SK-MEL-5 (cell line): ENCODE data around the gene CBX8. TPM values are rescaled to one million over a fixed set of nuclear protein-coding genes. Genes with fewer than 3 reads are reported as not detected.

Experiments
- DNase-seq: peaks from one replicate; pipeline ENCODE4 v3.0.0-alpha.2; 2016; ENCODE audit warnings: low read depth, low spot score
- in situ Hi-C: cut with HindIII; loops from 2 replicates; pipeline ENCODE4 v1.10.0; 2016; ENCODE audit warnings: low sequenced_read_pairs, high pct_unique_total_duplicates, low pct_unique_long_range_greater_than_20kb
- total RNA-seq: library from RNA; depleted of rRNA; stranded (reverse); fragments of >200 nt; shearing (Covaris generic); gene quantifications from 2 replicates; pipeline ENCODE4 v1.2.3, GENCODE V29; 2014

The CBX8 gene
- total RNA-seq, 1 experiment from 2014 or later = 34.4 TPM

DNA sequence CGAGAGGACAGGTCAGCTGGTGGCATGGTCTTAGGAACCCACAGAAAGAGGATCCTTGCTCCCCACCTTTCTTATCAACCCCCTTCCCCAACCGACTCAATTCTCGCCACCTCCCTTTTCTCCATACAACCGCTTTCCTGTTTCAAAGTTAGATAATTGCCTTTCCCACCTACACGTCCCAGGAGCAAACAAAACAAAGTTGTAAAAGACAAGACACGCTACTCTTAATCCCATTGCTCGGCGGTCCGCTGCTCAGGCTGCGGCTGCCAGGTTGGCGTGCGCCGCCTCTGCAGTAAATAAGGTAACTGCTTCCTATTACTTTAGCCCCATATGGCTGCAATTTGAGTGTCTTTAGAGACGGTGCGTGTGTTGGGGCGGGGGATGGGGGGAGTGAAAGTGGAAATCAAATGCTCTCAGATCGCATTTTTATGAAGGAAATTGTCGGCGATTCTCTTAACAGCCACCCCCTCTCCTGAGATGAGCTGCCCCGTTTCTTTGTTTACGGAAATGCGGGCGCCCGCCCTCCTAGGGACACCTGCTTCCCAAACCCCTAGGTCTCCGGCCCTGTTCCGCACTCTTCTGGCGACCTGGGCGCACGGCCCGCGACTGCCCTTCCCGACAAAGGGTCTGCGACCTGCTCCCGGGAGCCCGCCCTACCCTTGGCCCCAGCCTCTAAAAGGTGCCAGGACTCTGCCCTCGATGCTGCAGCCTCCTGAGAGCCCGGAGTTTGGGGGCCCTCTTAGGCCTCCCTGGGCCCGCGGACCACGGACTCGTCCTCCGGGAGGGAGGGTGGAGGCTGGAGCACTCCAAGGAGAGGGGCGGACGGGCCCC is 3.7 kb upstream of the CBX8 start:
- in situ Hi-C loops = no loop called here

DNA sequence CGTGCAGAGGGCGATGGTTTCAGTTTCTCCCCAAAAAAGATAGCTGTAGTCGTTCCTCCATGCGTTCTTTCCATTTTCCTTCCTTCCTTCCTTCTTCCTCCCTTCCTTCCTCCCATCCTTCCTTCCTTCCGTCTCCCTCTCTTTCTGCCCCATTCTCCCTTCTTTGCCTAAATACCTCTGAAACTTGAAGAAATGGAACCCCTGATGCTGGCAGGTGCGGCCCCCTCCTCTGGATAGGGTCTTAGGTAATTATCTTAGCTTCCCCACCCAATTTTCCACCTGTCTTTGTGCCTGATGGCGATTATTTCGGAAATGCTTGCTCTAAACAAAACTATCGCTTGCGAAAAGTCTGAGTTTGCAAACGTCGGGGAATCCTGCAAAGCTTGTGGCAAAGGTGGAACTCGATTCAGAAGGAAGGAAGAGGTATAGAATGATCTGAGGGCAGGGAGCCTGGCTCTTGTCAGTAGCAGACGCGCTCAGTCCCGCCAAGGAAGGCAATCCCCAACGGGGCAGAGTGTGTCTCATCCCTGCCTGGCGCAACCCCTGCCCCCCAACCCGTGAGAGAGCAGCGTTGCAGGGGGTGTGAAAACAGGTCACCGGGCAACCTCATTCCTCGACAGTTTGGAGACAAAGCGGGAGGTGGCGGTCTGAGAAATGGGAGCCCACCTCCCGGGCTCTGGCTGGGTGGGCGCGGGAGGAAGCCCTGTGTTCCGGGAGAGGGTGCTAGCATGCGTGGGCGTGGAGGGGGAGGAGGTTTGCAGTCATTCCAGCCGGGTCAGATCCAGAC is 2.9 kb upstream of the CBX8 start:
- in situ Hi-C loops = loop anchor here (25.0 kb wide), 1 partner anchor 188 kb away; no protein-coding TSS in a partner anchor
- DNase-seq = no peak

More for the DNA sequence above, 3.7 kb upstream of the CBX8 start:
- DNase-seq = no peak

DNA sequence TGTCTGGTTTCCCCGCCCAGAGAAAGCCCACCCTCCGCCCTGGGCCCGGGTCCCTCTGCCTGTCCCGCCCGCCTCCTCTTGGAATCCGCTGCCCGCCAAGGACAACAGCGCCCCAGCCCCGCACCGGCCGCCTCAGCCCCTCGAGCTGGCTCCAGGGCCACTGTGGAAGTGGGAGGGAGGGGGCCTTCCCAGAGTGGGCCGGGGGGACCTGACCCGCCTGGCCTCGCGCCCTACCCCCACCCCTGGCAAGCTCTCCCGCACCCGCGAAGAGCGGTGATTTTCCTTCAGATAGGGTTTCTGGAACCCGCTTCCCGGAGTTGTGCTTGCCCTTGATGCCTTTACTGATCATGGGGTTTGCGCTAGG is 2.3 kb upstream of the CBX8 start:
- DNase-seq = no peak
- in situ Hi-C loops = loop anchor here (25.0 kb wide), 1 partner anchor 188 kb away; no protein-coding TSS in a partner anchor

DNA sequence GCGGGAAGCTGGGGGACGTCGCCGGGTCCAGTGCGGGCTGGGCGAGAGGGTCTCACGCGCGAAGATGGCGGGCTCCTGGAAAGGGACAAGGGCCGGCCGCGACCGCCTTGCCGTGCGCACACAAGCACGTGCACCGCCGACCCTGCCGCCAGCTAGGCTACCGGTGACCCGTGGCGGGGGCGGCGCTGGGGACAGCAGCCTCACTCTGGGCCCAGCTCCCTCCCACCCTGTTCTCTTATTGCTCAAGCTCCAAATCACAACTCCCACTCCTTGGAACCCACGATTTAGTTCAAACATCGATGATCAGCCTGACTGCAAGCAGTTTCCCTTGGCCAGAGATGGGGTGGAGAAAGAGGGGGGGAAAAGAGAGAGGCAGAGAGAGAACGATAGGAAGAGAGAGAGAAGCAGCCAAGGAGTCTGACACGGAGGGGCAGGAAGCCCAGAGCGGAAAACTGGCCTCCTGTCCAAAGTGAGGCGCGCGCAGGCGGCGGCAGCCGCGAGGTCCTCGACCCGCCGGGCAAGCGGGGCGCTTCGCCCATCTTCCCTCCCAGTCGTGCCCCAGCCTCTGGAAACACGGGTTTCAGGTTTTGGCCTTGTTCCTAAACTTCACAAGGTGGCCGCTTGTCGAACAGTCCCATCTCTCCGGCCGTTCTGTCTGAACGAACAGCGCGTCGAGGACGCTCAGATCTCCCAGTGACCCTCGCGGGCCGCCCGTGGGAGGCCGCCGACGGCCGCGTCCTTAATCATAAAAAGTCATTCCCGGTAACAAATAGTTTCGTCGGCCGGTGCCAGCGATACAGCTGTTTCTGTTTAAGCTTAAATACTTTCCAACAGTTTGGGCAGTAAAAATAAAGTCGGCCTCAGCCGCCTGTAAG is 1.7 kb upstream of the CBX8 start:
- in situ Hi-C loops = loop anchor here (25.0 kb wide), 1 partner anchor 189 kb away; no protein-coding TSS in a partner anchor
- no peak for DNase-seq

DNA sequence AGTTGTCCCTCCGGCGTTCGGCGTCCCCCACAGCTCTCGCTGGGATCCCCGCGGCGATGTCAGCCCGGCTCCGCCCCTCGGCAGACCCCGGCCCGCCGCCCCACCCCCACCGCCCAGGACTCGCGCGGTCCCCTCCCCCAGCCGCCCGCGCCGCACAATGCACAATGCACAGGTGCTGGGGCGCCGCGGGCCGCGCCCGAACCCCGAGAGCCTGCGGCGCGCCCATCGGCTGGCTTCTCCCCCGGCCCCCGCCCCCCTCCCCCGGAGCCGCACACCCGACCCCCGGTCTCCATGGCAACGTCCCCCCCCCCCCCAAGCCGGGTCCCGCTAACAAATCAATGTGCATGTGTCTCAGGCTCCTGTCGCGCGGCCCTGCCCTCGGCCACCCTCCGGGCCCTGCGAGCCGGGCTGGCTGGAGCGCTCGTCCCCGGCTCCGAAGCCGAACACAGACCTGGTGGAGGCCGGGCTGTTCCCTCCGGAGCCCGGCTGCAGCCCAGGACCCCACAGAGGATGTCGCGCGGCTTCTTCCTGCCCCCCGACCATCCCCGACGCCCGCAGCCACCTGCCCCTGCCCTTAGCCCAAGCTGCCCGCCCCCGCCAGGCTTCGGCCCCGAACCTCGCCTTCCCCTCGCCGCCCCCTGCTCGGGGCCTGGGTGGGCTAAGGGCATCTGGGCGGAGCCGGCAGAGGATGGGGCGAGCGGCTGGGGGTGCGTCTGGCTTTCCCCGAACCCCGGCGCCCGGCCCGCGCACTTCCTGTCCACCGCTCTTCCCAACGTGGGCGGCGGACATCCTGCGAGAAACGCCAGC is 818 bp upstream of the CBX8 start:
- in situ Hi-C loops = loop anchor here (25.0 kb wide), 1 partner anchor 190 kb away; no protein-coding TSS in a partner anchor
- DNase-seq = no peak

DNA sequence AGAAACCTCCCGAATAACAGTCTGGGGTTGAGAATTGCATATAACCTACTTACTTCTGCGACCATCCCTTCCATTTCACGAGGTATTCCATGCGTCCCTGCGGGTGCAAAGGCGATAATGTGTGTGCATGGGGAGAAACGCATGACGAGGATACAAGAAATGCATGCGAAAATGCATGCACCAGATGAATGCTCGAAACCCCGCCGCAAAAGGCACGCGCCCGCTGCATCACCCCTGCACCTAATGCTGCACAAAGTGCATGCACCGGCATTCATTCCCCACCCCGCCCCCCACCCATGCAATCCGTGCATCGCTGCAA is 474 bp downstream of the CBX8 start:
- DNase-seq = no peak
- in situ Hi-C loops = loop anchor here (25.0 kb wide), 1 partner anchor 191 kb away; no protein-coding TSS in a partner anchor

DNA sequence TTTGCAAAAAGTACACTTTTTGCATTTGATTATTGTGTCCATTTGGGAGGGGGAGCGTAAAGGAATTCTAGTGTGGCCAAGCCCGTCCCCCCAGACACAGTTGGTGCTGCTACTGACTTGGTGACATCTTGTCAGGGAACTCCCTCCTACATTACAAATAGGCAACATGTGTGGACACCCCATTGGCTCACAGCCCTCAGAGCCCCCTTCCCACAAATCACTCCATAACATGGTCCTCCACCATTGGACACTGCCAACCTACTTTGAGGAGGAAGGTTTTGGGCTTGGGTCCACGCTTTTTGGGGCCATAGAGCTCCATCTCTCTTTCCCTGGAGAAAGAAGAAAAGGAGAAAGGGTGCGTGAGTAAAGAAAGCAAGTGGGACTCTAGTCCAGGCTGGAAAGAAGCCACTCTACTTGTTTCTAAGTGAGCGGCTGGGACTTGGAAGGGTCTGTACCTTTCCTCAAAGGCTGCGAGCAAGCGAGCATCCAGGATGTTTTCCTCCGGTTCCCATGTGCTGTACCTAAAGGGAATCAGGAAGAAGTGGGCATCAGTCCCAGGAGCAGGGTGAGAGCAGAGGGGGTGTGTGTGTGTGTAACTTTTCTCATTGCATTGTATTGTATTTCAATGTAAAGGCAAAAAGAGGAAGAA is 958 bp downstream of the CBX8 start:
- in situ Hi-C loops = loop anchor here (25.0 kb wide), 1 partner anchor 191 kb away; no protein-coding TSS in a partner anchor

DNA sequence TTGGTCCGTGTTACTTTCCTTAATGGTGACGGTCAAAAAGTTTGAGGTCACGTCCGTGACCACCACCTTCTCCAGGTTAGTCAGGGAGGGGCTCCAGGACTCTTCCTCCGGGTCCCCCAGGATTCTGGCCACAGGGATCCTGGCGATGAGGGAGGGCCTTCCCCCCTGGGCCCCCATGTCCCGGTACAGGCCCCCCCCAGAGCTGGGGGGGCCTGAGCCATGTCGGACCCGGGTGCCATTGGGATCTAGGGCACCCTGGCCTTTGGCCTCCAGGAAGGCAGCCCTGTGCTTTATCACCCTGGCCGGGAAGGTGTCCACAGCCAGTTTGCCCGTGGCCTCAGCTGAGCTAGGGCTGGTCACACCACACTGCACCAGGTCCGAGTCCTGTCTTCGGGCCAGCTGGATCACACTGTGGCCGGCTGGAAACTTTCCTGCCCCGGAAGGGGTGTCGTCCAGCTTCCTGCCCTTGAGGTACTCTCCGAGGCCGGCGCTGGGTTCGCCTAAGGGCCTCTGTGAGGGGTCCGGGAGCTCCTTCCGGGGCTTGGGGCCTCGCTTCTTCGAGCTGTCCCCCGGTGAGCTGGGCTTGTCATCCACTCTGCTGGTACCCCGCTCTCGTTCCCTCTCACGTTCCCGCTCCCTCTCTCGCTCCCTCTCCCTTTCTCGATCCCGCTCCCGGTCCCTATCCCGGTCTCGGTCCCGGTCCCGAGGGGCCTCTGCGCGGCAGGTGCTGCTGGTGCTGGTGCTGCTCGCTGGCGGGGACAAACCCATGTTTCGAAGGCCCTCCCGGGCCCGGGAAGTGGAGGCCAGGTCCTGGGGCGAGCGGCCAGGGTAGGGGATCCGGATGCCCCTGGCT is 2.0 kb downstream of the CBX8 start:
- no peak for DNase-seq
- in situ Hi-C loops = loop anchor here (25.0 kb wide), 1 partner anchor 192 kb away; no protein-coding TSS in a partner anchor

More for the DNA sequence above, 958 bp downstream of the CBX8 start:
- no peak for DNase-seq

DNA sequence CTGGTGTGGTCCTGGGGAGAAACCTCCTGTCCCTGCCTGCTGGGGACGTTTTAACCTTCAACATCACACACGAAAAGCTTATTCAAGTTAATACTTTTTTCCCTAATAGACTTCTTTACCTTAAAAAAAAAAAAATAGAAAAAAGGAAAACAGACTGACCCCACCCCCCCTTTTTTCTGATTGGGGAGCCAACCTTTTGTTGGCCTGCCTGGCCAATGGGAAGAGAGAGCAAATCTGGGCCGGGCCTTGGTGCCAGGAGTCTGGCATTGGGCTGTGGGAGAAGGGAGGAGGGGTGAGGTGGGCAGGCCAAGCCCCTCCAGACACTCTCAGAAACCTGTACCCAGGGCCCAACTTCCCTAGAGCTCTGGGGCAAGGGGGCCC is 3.0 kb downstream of the CBX8 start:
- peak; percentile 67 for DNase-seq
- in situ Hi-C loops = loop anchor here (25.0 kb wide), 1 partner anchor 193 kb away; no protein-coding TSS in a partner anchor

DNA sequence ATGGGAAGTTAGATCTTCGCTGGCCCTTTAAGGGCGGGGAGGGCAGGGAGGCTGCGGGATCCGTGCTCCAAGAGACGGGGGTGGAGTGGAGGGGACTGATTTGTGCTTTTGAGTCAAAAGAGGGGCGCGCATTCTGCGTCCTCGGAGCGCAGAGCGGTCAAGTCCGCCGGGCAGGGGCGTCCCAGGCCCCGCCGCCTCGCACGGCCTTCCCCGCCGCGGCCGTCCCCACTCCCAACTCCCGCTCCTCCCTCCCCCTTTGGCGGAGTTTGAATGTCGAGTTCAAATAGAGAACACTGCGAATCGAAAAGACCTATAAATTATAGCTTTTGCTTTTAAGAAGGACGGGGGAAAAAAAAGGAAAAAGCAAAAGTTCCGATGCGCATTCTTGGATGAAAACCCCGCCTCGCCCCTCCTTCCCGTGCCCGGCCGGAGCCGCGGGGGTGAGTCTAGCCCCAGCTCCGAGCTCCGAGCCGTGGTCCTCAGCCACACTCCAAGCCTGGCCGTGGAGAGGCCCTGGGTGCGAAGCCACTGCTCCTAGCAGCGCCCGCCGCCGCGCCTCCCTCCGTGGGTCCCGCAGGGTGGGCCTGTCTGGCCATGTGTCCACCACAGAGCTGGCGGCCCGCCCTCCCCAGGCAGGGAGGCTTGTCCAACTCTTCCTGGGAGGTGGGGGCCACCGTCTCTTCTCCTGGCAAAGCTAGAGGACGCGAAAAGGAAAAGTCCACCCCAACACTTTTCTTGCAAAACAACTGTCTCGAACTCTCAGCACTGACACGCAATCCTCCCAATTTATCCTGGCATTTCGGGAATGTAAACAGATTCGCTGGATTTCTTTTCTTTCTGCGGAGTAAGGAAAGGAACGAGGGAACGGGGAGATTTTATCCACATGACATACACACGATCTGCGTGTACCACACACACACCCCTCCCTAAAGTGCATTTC is 3.6 kb downstream of the CBX8 start:
- no peak for DNase-seq
- in situ Hi-C loops = loop anchor here (25.0 kb wide), 1 partner anchor 194 kb away; no protein-coding TSS in a partner anchor

DNA sequence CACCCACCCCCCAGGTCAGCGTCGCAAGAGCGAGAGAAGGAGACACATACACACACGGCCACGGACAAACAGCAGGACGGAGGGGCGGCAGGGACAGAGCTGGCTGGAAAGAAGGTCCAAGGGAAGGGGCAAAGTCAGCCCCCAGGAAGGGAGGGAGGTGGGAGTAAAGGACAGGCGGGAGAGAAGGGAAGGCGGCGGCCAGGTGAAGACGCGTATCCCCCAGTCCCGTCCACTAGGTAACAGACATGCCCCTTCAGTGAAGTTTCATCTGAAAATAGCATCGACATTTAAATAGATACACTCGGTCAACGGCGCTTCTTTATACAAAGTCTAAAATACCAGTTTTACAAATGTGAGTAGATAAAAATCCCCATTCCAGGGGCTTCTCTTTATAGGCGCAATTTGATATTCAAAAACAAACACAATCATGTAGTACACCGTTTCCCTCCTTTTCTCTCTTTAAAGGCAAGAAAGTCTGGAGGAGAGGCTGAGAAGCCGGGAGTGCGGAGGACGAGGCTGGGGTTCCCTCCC is 4.5 kb downstream of the CBX8 start:
- in situ Hi-C loops = loop anchor here (25.0 kb wide), 1 partner anchor 195 kb away; no protein-coding TSS in a partner anchor
- no peak for DNase-seq

DNA sequence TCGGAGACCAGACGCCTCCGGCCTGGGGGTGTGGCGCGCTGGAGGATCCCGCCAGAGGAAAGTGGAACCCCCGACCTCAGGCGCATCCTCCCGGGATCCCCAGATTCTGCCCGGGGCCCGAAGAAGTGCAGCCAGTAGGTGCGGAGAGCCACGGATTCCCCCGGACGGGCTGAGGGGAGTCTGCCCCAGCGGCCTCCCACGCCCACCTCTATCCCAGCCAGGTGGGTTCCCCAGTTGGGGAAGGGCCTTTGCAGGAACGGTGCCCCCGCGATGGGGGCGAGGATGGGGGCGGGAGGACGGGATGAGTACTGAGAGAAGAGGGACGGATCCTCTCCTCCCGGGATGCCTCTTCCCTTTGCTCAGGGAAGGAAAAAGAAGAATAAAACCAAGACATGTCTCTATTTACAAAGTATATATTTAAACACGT is 5.1 kb downstream of the CBX8 start:
- DNase-seq = no peak
- in situ Hi-C loops = loop anchor here (25.0 kb wide), 1 partner anchor 196 kb away; no protein-coding TSS in a partner anchor

DNA sequence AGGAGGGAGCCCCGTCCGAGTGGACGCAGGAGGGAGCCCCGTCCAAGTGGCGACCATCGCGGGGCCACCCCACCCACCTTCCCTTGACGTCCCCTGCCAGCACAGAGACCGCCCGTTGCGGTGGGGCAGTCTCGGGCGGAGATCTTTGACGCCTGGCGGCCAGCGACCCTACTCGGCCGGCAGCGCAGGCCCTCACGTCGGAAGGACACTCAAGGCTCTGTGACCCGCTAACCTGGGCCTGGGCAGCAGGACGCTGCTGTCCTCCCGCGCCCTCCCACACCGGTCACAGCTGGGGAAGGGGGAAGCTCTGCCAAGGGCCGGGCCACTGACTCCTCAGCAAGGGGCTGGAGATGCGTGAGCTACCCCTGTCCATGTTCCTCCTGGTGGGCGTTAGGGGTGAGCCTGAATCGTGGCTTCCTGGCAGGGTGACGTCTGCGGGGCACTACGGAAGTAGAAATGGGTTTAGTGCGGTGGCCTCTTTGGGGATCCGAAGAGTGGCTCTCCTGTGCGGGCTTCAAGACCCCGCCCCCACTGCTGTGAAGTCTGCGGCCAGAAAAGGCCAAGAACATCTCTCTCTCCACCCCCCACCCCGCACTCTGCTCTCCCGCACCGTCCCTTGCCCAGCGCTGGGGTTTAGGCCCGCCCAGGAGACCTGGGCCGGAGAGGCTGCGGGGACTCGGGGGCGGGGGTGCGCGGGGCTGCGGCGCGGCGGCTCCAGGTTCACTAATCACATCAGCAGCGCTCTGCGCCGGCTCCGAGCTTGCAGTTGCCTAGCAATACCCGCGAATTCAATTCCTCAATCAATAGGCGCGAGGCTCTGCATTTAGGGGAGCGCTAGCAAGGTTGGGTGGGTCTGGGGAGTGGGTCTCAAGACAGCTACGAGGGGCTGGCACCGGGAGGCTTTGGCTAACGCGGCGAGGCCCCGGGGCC is 5.8 kb downstream of the CBX8 start:
- in situ Hi-C loops = loop anchor here (25.0 kb wide), 1 partner anchor 196 kb away; no protein-coding TSS in a partner anchor
- DNase-seq = no peak
